ENCODE results near the gene RNASEH1. TPM values are rescaled to one million over a fixed set of nuclear protein-coding genes. Genes with fewer than 3 reads are reported as not detected.

The RNASEH1 gene
- total and polyA plus RNA-seq, 10 of the 15 experiments (the other 5 are each of a cell fraction or from before 2014, with no cell fraction given), result 18.2 to 68.5 (median 28.2) TPM

GRCh38 chr2:3543023-3543683, 15.0 kb downstream of the RNASEH1 start:
- intact Hi-C loops (cut with micrococcal nuclease; ENCODE audit: unreplicated experiment), result no loop called here
- ChIA-PET POLR2A (no interaction called here), SMC1A (ENCODE audit: uncharacterized antibody, unreplicated experiment) (interaction anchor here (1.1 kb wide), 1 partner anchor 11 kb away, joined by 5 read pairs; no protein-coding TSS in a partner anchor), RAD21 (ENCODE audit: unreplicated experiment) (interaction anchor here (1.6 kb wide), 1 partner anchor 48 kb away, joined by 4 read pairs; no protein-coding TSS in a partner anchor), CTCF (no interaction called here)
- Histone ChIP-seq H3K4me2 (ENCODE audit: control insufficient read depth, insufficient read depth) (no peak overlapping the region), H3K4me3 (no peak overlapping the region), H3K27ac (ENCODE audit: control insufficient read depth, insufficient read depth) (no peak overlapping the region), H3K9me3 (replicated peaks; ENCODE audit: control insufficient read depth, insufficient read depth, low read length) (no peaks in the 10 kb centered on the region), H3K4me1 (ENCODE audit: control insufficient read depth, insufficient read depth, low read length) (no peaks in the 10 kb centered on the region; the same call in 1 of the 2 replicates), H3K36me3 (ENCODE audit: control insufficient read depth in 2 of 2, insufficient read depth in 2 of 2, low read length in 1 of 2) (peaks cover 5 to 27% of the 10 kb centered on the region in 2 experiments), H3K79me2 (ENCODE audit: control insufficient read depth, insufficient read depth, low read length) (no peaks in the 10 kb centered on the region), H3K9ac (ENCODE audit: control insufficient read depth, insufficient read depth, low read length) (no peak overlapping the region), H4K20me1 (ENCODE audit: control insufficient read depth, insufficient read depth) (no peaks in the 10 kb centered on the region), H3K27me3 (replicated peaks in 1 of 2; ENCODE audit: control insufficient read depth in 2 of 2, insufficient read depth in 2 of 2, low read length in 1 of 2) (no peaks in the 10 kb centered on the region), H2AFZ (ENCODE audit: control insufficient read depth, low read depth, low read length) (no peak overlapping the region)
- 57% methylated on average over 6 of the region's 6 CpGs for WGBS (ENCODE audit: insufficient coverage, insufficient replicate concordance, low lambda C conversion rate, missing lambda C conversion rate)
- no peak for TF ChIP-seq BMI1 (IDR thresholded peaks at IDR 0.05; ENCODE audit: borderline replicate concordance)
- no peak for FAIRE-seq
- ATAC-seq, result no peak
- BruUV-seq (replicated peaks), result no TSS peak
- no peak for DNase-seq (ENCODE audit: low read depth, low spot score)
- in situ Hi-C loops (cut with MboI), result no loop called here

- H4K20me1 ChIP-seq (ENCODE audit: control insufficient read depth, insufficient read depth), result no peaks in the 10 kb centered on the region
- no peaks in the 10 kb centered on the region for H3K79me2 ChIP-seq (ENCODE audit: control insufficient read depth, insufficient read depth, low read length)
- intact Hi-C loops (cut with micrococcal nuclease; ENCODE audit: unreplicated experiment), result no loop called here
- ChIA-PET POLR2A (no interaction called here), RAD21 (ENCODE audit: unreplicated experiment) (no interaction called here), CTCF (no interaction called here), SMC1A (ENCODE audit: uncharacterized antibody, unreplicated experiment) (no interaction called here)
- FAIRE-seq (no peak), ATAC-seq (no peak), DNase-seq (ENCODE audit: low read depth, low spot score) (no peak)
- H3K36me3 ChIP-seq (ENCODE audit: control insufficient read depth in 2 of 2, insufficient read depth in 2 of 2, low read length in 1 of 2), result peaks cover 5 to 27% of the 10 kb centered on the region in 2 experiments
- no peaks in the 10 kb centered on the region; the same call in 1 of the 2 replicates for H3K4me1 ChIP-seq (ENCODE audit: control insufficient read depth, insufficient read depth, low read length)
- no peaks in the 10 kb centered on the region for H3K9me3 ChIP-seq (replicated peaks; ENCODE audit: control insufficient read depth, insufficient read depth, low read length)
- in situ Hi-C loops (cut with MboI), result no loop called here
- H3K9ac ChIP-seq (ENCODE audit: control insufficient read depth, insufficient read depth, low read length), result no peak overlapping the region
- no peak overlapping the region for H3K4me2 ChIP-seq (ENCODE audit: control insufficient read depth, insufficient read depth)
- H3K4me3 ChIP-seq, result no peak overlapping the region
- BruUV-seq (replicated peaks), result TSS peak; percentile 35
- H3K27ac ChIP-seq (ENCODE audit: control insufficient read depth, insufficient read depth), result no peak overlapping the region
- WGBS (ENCODE audit: insufficient coverage, insufficient replicate concordance, low lambda C conversion rate, missing lambda C conversion rate), result 99% methylated on average over 5 of the region's 5 CpGs
- H3K27me3 ChIP-seq (replicated peaks in 1 of 2; ENCODE audit: control insufficient read depth in 2 of 2, insufficient read depth in 2 of 2, low read length in 1 of 2), result no peaks in the 10 kb centered on the region
- H2AFZ ChIP-seq (ENCODE audit: control insufficient read depth, low read depth, low read length), result no peak overlapping the region
- no peak for TF ChIP-seq ZNF592 (IDR thresholded peaks at IDR 0.05)
- TF ChIP-seq BMI1 (IDR thresholded peaks at IDR 0.05; ENCODE audit: borderline replicate concordance), result no peak
- TF ChIP-seq NBN (IDR thresholded peaks at IDR 0.05), result no peak
- no peak for TF ChIP-seq SREBF1 (IDR thresholded peaks at IDR 0.05; ENCODE audit: low read length)
- no peak for TF ChIP-seq NKRF (conservative IDR thresholded peaks at IDR 0.05)
- TF ChIP-seq SPI1 (IDR thresholded peaks at IDR 0.05; ENCODE audit: borderline replicate concordance, insufficient read depth, low read depth, low read length), result no peak
- no peak for TF ChIP-seq MXI1 (IDR thresholded peaks at IDR 0.05; ENCODE audit: low read depth, low read length)
- no peak for TF ChIP-seq GATAD2B (conservative IDR thresholded peaks at IDR 0.05; ENCODE audit: low read depth)
- TF ChIP-seq RBBP5 (conservative IDR thresholded peaks at IDR 0.05), result no peak
- TF ChIP-seq KAT2A (conservative IDR thresholded peaks at IDR 0.05; ENCODE audit: control insufficient read depth, low read depth, low read length), result no peak
- no peak for TF ChIP-seq CBX3 (IDR thresholded peaks at IDR 0.05; ENCODE audit: borderline replicate concordance, low read depth)
- no peak for TF ChIP-seq CREB1 (IDR thresholded peaks at IDR 0.05; ENCODE audit: low read depth)
Measured at GRCh38 chr2:3542107-3542506, 16.0 kb downstream of the RNASEH1 start.
